ENCODE results near the gene AGR3.

Gene AGR3

DNA sequence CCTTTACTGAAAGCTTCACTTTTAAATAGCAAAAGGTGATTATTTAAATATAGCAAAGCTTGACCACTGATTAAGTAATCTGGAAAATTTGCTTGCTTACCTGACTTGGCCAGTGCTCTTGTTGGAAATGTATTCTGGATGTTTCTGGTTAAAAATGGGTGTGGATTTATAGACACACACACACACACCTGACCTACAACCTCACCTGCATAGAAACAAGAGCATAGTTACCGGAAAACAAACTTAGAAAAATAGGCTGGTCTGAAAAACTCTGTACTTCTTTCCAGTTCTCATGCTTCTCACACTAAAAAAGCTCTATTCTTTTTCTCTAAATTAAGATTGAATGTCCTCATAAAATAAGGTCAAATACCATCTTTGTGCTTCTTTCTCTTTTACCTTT is at the start of gene AGR3:
Gene AGR3 (minus strand): TSS at position 140 of the 400 bp plus-strand sequence. CDS start 3,365 bp downstream, outside the sequence.
- in situ Hi-C loops (cut with MboI; ENCODE audit: low sequenced_read_pairs): no loop called here

DNA sequence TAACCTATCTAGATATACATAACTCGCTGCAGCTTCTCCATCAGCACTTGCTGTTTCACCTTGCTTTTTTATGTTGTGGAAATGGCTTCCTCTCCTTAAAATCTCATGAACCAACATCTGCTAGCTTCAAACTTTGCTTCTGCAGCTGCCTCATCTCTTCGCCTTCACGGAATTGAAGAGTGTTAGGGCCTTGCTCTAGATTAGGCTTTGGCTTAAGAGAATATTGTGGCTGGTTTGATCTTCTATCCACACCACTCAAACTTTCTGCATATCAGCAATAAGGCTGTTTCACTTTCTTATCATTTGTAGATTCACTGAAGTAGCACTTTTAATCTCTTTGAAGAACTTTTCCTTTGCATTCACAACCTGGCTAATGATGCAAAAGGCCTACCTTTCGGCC is 49.2 kb upstream of the AGR3 start:
- in situ Hi-C loops (cut with MboI; ENCODE audit: low sequenced_read_pairs): no loop called here

DNA sequence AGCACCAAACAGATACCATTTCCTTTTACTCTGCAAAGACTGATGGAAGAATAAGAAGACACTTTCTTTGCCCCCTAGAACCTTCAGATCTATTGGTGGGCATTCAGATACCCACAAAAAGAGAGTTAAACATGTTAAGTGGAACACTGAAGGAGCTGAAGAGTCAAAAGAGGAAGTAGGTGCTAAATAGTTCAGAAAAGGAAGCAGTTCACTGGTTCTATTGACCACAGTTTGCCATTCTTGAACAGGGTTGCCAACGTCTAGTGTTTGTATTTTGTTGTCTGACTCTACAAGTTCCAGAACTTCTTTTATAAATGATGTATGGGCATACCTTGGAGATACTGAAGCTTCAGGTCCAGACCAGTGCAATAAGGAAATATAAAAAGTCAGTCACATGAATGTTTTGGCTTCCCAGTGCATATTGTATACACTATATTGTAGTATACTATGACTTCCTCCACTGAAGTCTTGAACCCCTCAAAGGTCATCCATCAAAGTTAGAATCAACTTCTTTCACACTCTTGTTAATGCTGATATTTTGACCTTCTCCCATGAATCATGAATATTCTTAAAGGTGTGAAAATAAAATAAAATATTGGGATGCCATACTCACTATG is 47.5 kb upstream of the AGR3 start:
- in situ Hi-C loops (cut with MboI; ENCODE audit: low sequenced_read_pairs): no loop called here

DNA sequence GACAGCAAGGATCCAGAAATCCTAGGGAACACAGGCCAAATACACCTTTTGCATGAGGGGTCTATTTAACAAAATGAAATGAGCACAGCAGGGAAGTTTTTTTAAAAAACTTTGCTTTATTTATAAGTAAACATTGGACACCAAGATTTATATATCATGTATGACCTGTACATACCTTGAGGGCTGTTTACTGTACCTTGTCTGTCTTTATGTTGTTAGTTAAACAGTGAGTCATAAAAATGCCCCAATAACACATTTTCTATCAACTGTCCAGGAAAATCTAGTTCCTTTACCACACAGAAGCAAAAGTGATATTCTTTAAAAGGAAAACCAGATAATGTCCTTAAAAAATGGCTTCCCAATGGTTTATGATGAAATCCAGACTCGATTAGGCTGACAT is 45.1 kb upstream of the AGR3 start:
- in situ Hi-C loops (cut with MboI; ENCODE audit: low sequenced_read_pairs): no loop called here

- in situ Hi-C loops (cut with MboI; ENCODE audit: low sequenced_read_pairs): no loop called here
These were observed 44.5 kb upstream of the AGR3 start for GRCh38 chr7:16926283-16926682.

GRCh38 chr7:16925609-16926008 is 43.8 kb upstream of the AGR3 start:
- in situ Hi-C loops (cut with MboI; ENCODE audit: low sequenced_read_pairs): no loop called here

GRCh38 chr7:16923019-16923418 is 41.2 kb upstream of the AGR3 start:
- in situ Hi-C loops (cut with MboI; ENCODE audit: low sequenced_read_pairs): no loop called here

DNA sequence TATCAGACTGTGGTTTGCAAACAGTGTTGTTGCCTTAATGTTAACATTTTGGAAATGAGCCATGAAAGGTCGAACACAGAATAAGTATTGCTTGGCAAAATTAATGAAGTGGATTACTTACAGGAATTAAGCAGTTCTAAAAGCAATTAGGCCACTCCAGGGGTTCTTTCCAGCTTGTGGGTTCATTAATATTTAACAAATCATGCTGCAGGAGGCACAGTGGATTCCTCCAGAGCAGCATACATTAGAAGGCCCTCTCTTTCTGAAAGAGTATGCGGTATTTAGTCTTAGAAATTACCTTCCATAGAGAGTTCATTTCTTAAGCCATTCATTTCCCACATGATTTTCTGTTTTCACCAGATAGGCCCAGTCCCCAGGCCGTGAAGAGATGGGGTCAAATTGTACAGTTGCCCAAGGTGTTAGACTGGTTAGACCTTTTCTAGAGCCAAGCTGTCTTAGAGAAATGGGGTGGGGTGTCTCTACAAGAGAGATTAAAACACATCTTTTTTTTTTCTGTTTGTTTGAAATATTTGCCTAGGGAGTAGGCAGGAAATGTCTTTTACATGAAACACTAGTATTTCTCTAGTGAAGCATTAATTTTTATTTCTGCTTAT is 40.0 kb upstream of the AGR3 start:
- in situ Hi-C loops (cut with MboI; ENCODE audit: low sequenced_read_pairs): no loop called here

- in situ Hi-C loops (cut with MboI; ENCODE audit: low sequenced_read_pairs): no loop called here
These were observed 39.4 kb upstream of the AGR3 start for GRCh38 chr7:16921151-16921550.

DNA sequence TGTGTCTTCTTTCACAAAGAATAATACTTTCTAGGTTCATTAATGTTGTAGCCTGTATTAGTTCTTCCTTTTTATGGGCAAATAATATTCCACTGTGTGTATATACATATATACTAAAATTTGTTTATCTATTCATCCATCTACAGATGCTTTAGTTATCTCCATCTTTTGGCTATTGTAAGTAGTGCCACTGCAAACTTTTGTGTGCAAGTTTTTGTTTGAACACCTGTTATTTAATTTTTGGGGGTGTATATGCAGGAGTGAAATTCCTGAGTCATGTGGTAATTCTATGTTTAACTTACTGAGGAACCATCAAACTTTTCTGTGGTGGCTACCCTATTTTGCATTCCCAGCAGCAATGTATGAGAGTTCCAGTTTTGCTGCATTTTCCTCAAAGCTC is 37.7 kb upstream of the AGR3 start:
- in situ Hi-C loops (cut with MboI; ENCODE audit: low sequenced_read_pairs): no loop called here

DNA sequence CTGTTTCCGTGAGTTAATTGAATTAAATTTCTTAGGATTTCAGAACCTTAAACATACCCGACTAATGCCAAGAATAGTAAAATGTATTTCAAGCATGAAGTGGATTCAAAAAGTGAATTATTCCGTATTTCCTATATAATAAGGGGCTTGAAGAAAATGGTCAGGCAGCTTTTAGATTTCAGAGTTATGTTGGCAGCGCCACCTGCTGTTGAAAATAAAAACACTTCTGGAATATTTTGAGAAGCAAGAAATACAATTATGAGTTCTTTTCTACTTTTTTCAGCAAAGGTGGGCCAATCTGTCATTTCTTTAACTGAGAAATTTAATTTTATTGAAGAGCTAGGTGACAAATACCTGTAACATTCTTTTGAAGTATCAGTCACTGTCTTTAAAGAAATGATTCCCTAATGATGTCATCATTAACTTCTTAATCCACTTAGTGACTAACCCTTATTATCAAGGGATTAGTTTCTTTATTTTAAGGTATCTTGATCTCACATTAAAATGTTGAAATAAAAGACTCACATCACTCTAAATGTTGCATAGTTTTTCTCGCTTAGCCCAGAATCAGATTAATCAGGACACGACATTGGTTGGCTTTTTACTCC is 36.6 kb upstream of the AGR3 start:
- in situ Hi-C loops (cut with MboI; ENCODE audit: low sequenced_read_pairs): no loop called here

DNA sequence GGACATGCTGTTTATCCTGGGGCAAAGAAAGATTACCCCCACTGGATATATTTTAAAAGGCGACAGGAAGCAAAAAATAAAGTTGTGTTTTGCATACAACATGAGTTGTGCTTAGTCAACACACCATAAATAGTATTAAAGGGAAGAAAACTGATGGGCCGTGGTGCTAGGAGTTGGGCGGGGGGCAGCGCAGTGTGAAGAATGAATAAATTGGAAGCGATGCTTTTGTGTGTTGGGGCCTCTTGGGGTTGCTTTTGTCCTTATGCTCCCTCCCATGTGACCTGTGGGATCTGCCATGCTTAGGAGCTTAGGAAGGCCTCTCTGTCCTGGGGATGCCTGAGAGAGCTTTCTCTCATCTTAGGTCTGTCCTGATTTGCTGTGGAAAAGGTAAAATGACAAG is 35.0 kb upstream of the AGR3 start:
- in situ Hi-C loops (cut with MboI; ENCODE audit: low sequenced_read_pairs): no loop called here

- in situ Hi-C loops (cut with MboI; ENCODE audit: low sequenced_read_pairs): no loop called here
These were observed 34.4 kb upstream of the AGR3 start for GRCh38 chr7:16916105-16916639.

DNA sequence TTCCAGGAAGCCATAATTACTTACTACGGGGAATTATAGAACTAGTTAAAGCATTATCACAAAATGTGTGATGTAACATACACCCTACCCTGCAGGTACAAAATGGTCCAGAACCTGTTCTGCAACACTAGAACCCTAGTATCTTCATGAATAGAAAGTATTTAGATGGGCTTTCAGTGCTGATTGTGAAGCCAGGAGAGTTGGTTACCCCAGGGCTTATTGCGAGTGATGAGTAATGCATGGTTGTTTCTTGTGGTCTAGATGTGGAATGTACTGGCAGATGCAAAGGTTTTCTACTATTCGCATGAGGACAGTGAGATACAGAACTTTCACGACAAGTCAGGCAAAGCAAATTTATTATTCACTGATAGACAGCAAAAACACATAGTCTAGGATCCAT is 33.6 kb upstream of the AGR3 start:
- in situ Hi-C loops (cut with MboI; ENCODE audit: low sequenced_read_pairs): no loop called here

DNA sequence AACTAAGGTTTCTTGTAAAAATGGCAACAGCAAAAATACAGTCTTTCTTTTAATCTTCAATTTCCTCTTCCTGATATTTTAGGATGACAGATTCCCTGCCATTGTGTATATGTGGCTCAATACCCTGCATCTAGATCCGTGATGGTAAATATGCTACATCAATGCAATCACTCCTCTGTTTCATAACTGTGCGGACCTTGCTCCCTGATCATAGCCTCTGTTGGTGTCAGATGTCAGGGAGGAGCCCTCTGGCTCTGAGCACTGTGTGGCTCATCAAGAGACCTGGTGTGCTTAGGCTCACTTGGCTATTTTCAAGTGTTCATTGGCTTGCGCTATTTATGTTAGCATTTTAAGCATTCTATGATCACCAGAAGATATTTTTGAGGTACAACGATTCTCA is 33.0 kb upstream of the AGR3 start:
- in situ Hi-C loops (cut with MboI; ENCODE audit: low sequenced_read_pairs): no loop called here

DNA sequence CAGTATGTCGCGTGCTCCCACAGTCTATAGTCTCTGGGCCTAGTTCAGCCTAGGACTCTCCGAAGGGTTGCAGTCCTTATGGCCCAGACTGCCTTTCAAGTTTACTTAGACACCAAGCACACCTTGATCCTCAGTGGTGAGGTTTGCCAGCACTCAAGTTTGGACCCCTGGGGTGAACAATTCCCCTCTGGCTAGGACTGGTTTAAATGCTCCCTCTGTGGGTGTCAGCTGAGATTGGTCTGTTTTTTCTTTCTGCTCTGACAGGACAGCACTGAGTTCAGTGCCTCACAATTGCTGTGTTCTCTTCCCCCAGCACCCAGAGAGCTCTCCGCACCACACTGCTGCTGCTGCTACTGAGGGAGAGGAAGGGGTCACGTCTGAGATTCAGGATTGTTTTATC is 31.9 kb upstream of the AGR3 start:
- in situ Hi-C loops (cut with MboI; ENCODE audit: low sequenced_read_pairs): no loop called here

DNA sequence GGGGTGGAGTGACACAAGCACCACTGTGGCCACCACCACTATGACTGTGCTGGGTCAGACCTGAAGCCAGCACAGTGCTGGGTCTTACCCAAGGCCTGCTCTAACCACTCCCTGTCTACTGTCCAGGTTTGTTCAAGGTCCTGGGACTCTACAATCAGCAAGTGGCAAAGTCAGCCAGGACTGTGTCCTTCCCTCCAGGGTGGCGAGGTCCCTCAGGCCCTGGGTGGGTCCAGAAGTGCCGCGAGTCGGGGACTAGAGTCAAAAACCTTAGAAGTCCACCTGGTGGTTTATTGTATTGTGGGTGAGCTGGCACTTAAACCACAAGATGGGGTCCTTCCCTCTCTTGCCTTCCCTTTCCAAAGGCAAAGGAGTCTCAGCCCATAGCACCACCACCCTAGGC is 30.8 kb upstream of the AGR3 start:
- in situ Hi-C loops (cut with MboI; ENCODE audit: low sequenced_read_pairs): no loop called here

DNA sequence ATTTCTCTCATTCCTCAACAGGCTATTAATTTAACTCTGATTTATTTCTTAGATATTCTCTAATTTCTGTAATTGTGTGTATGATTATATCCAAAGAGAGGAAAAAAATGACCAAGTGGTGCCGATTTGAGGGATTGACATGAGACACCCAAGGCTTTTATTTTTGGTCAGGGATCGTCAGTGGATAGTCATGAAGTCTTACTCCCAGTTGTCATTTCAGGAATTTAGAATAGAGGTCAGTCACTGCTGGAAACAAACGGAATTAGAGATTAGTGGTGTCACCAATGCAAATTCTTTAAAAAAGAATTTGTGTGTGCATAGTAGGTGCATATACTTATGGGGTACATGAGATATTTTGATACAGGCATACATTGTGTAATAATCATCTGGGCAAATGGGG is 26.8 kb upstream of the AGR3 start:
- in situ Hi-C loops (cut with MboI; ENCODE audit: low sequenced_read_pairs): no loop called here

DNA sequence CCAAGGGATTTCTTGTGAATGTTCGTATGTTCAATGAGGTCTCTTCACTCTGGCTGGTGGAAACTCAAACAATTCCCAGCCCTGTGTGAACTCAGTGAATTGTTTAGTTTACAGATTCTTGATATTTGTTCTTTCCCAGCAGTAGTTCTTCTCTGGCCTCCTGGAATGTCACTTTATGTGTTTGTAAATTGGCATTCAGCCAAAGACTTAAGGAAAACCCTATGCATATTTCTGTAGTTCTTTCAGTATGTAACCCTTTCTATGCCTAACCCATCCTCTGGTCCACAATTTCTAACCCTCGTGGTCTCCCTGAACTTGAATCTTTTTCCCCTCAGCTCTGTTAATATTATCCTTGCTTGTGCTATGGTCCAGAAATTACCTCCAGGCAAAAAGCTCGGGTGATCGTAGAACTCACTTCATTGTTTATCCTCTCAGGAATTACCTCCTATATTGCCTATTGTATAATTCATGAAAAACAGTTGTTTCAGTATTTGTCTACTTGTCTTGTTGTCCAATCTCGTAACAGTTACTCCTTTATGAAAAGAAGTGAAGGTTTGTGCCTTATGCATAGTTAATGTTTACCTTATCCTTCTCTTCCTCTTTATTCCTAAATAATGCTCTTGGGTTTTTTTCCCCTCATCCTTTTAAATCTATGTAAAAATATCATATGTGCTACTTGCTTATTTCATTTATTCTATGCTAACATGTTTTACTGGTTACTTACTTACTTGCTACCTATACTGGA is 23.7 kb upstream of the AGR3 start:
- in situ Hi-C loops (cut with MboI; ENCODE audit: low sequenced_read_pairs): no loop called here

DNA sequence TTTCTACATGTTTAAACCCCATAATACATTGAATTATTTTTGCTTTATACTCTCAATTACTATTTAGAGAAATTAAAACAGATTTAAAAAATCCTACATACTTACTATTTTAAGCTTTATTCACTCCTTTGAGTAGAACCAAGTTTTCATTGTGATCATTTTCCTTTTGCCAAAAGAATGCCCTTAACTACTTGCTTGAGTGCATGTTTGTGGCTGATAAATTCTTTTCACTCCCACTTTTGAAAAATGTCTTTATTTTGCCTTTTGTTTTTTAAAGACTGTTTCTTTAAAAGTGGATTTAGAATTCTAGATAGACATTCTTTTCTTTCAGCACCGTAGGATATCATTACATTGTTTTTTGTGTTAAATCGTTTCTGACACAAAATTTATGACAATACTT is 22.3 kb upstream of the AGR3 start:
- in situ Hi-C loops (cut with MboI; ENCODE audit: low sequenced_read_pairs): no loop called here

DNA sequence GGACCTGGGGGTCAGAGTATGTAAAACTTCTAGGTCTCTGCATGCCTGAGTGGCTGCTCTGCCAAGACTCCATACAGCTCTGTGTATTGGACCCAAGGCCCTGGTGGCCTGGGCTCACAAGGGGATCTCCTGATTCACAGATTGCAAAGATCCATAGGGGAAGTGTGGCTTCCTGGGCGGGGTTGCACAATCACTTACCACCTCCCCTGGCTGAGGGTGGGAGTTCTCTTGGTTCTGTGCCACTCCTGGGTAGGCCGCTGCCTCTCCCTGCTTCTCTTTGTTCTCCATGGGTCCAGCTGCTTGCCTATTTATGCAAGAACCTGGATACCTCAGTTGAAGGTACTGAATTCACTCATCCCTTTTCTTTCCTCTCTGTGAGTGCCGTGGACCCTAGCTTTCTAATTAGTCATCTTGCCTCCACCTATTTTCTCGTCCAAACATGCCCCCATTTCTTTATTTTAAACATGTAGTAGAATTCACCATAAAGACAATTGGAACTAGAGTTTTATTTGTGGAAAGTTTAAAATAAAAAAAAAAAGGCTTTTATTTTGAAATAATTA is 18.5 kb upstream of the AGR3 start:
- in situ Hi-C loops (cut with MboI; ENCODE audit: low sequenced_read_pairs): no loop called here

Data from HL-60/S4 treated with retinoic acid at 250 ng/mL for 4 days and 3 days (cell line).